Peyer's patch (tissue), 4 donors: ENCODE results near the gene DEUP1. TPM values are rescaled to one million over a fixed set of nuclear protein-coding genes. Genes with fewer than 3 reads are reported as not detected.
"Not testable (repeated sequence)": the region's sequence is repeated elsewhere in the genome, so short reads cannot be mapped to it uniquely, and the experiment has no call there.

Source experiments
- DNase-seq, 3 donors: peaks; one replicate each; pipeline ENCODE4 v3.0.0-alpha.2; 2017 to 2019
- H3K27ac ChIP-seq, 4 donors: fragments of 200-600 bp; sonication (generic); one replicate each; pipeline ENCODE4 v1.5.1; 2016 to 2019
- H3K27me3 ChIP-seq, 2 donors: fragments of 200-600 bp; sonication (generic); one replicate each; pipeline ENCODE4 v1.5.1; 2019
- H3K36me3 ChIP-seq, 3 donors: fragments of 200-600 bp; sonication (generic); one replicate each; pipeline ENCODE4 v1.5.1; 2016 to 2019
- H3K4me1 ChIP-seq, 4 donors: fragments of 200-600 bp; sonication (generic); one replicate each; pipeline ENCODE4 v1.5.1; 2016 to 2019
- H3K4me3 ChIP-seq, 4 donors: fragments of 200-600 bp; sonication (generic); 1 replicate in 3 of 4; 2 replicates in 1 of 4; pipeline ENCODE4 v1.5.1; 2016 to 2019; ENCODE audit warnings: mild to moderate bottlenecking in 1 of 4
- H3K9me3 ChIP-seq, 4 donors: fragments of 200-600 bp; sonication (generic); one replicate each; pipeline ENCODE4 v1.5.1; 2016 to 2019; ENCODE audit warnings: mild to moderate bottlenecking in 1 of 4
- POLR2A ChIP-seq, 2 donors: fragments of 450-650 bp; IDR thresholded peaks; one replicate each; pipeline ENCODE4 v1.5.1; 2017; ENCODE audit warnings: antibody characterized with exemption in 2 of 2, mild to moderate bottlenecking in 2 of 2, moderate library complexity in 2 of 2
- total RNA-seq, 4 donors: library from RNA; depleted of rRNA; stranded (reverse); fragments of >200 nt; gene quantifications; one replicate each; pipeline ENCODE4 v1.1.0, GENCODE V29; 2016
- TF ChIP-seq, protein P1 (sequence below), 6 experiments: fragments of 450-650 bp in 4 of 6; fragments of 200-600 bp in 2 of 6; sonication (generic) in 1 of 6; IDR thresholded peaks; one replicate each; pipeline ENCODE4 v1.5.1; 2017 to 2019; ENCODE audit warnings: antibody characterized with exemption in 6 of 6, mild to moderate bottlenecking in 3 of 6, moderate library complexity in 1 of 6

DEUP1 gene
- total RNA-seq, 4 donors from 2014 or later = not detected

- no peak overlapping the region for H3K4me3 ChIP-seq
- no peaks in the 10 kb centered on the region for H3K36me3 ChIP-seq
- DNase-seq = no peak
- TF ChIP-seq, protein P1, sequence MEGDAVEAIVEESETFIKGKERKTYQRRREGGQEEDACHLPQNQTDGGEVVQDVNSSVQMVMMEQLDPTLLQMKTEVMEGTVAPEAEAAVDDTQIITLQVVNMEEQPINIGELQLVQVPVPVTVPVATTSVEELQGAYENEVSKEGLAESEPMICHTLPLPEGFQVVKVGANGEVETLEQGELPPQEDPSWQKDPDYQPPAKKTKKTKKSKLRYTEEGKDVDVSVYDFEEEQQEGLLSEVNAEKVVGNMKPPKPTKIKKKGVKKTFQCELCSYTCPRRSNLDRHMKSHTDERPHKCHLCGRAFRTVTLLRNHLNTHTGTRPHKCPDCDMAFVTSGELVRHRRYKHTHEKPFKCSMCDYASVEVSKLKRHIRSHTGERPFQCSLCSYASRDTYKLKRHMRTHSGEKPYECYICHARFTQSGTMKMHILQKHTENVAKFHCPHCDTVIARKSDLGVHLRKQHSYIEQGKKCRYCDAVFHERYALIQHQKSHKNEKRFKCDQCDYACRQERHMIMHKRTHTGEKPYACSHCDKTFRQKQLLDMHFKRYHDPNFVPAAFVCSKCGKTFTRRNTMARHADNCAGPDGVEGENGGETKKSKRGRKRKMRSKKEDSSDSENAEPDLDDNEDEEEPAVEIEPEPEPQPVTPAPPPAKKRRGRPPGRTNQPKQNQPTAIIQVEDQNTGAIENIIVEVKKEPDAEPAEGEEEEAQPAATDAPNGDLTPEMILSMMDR (IDR thresholded peaks at IDR 0.05) = no peak
- TF ChIP-seq POLR2A (IDR thresholded peaks at IDR 0.05) = no peak
- H3K27me3 ChIP-seq = no peaks in the 10 kb centered on the region
- H3K9me3 ChIP-seq = no peaks in the 10 kb centered on the region
- H3K4me1 ChIP-seq = no peaks in the 10 kb centered on the region
- no peak overlapping the region for H3K27ac ChIP-seq
Measured at GRCh38 chr11:93432247-93432646, 101.7 kb downstream of the DEUP1 start.

DNA sequence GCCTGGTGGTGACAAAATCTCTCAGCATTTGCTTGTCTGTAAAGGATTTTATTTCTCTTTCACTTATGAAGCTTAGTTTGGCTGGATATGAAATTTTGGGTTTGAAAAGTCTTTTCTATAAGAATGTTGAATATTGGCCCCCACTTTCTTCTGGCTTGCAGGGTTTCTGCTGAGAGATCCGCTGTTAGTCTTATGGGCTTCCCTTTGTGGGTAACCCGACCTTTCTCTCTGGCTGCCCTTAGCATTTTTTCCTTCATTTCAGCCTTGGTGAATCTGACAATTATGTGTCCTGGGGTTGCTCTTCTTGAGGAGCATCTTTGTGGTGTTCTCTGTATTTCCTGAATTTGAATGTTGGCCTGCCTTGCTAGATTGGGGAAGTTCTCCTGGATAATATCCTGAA is 112.7 kb downstream of the DEUP1 start:
- H3K9me3 ChIP-seq, DNase-seq, H3K36me3 ChIP-seq, H3K4me3 ChIP-seq, H3K27ac ChIP-seq, H3K4me1 ChIP-seq, H3K27me3 ChIP-seq: not testable (repeated sequence)

DNA sequence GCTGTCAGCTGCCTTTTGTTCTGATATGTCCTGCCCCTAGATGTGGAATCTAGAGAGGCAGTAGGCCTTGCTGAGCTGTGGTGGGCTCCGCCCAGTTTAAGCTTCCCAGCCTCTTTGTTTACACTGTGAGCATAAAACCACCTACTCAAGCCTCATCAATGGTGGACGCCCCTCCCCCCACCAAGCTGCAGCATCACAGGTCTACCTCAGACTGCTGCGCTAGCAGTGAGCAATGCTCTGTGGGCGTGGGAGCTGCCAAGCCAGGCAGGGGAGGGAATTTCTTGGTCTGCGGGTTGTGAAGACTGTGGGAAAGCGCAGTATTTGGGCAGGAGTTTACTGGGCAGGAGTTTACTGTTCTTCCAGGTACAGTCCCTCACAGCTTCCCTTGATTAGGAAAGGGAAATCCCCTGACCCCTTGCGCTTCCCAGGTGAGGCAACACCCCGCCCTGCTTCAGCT is 114.1 kb downstream of the DEUP1 start:
- H3K27ac ChIP-seq = no peak overlapping the region
- H3K27me3 ChIP-seq = no peaks in the 10 kb centered on the region
- no peaks in the 10 kb centered on the region for H3K9me3 ChIP-seq
- TF ChIP-seq POLR2A (IDR thresholded peaks at IDR 0.05) = no peak
- TF ChIP-seq, protein P1 (IDR thresholded peaks at IDR 0.05) = no peak
- DNase-seq = no peak
- no peaks in the 10 kb centered on the region for H3K4me1 ChIP-seq
- no peaks in the 10 kb centered on the region for H3K36me3 ChIP-seq
- H3K4me3 ChIP-seq = no peak overlapping the region

- Histone ChIP-seq H3K4me1 (no peaks in the 10 kb centered on the region), H3K27ac (no peak overlapping the region), H3K4me3 (no peak overlapping the region), H3K27me3 (no peaks in the 10 kb centered on the region), H3K36me3 (no peaks in the 10 kb centered on the region), H3K9me3 (no peaks in the 10 kb centered on the region)
- TF ChIP-seq, protein P1 (IDR thresholded peaks at IDR 0.05) = no peak
- no peak for TF ChIP-seq POLR2A (IDR thresholded peaks at IDR 0.05)
- no peak for DNase-seq
Measured at GRCh38 chr11:93458286-93458685, 127.7 kb downstream of the DEUP1 start.

DNA sequence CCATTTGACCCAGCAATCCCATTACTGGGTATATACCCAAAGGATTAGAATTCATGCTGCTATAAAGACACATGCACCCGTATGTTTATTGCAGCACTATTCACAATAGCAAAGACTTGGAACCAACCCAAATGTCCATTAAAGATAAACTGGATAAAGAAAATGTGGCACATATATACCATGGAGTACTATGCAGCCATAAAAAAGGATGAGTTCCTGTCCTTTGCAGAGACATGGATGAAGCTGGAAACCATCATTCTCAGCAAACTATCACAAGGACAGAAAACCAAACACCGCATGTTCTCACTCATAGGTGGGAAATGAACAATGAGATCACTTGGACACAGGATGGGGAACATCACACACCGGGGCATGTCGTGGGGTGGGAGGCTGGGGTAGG is 133.1 kb downstream of the DEUP1 start:
- H3K4me3 ChIP-seq, H3K27ac ChIP-seq, H3K27me3 ChIP-seq: not testable (repeated sequence)

GRCh38 chr11:93464927-93465540 is 134.5 kb downstream of the DEUP1 start:
- H3K27ac ChIP-seq = no peak overlapping the region
- H3K36me3 ChIP-seq = no peaks in the 10 kb centered on the region
- no peak overlapping the region for H3K4me3 ChIP-seq
- TF ChIP-seq, protein P1 (IDR thresholded peaks at IDR 0.05) = no peak
- no peak for TF ChIP-seq POLR2A (IDR thresholded peaks at IDR 0.05)
- no peak for DNase-seq
- no peaks in the 10 kb centered on the region for H3K27me3 ChIP-seq
- H3K4me1 ChIP-seq = no peaks in the 10 kb centered on the region
- no peaks in the 10 kb centered on the region for H3K9me3 ChIP-seq

More for the DNA sequence above, 133.1 kb downstream of the DEUP1 start:
- DNase-seq, H3K36me3 ChIP-seq, H3K9me3 ChIP-seq, H3K4me1 ChIP-seq: not testable (repeated sequence)

DNA sequence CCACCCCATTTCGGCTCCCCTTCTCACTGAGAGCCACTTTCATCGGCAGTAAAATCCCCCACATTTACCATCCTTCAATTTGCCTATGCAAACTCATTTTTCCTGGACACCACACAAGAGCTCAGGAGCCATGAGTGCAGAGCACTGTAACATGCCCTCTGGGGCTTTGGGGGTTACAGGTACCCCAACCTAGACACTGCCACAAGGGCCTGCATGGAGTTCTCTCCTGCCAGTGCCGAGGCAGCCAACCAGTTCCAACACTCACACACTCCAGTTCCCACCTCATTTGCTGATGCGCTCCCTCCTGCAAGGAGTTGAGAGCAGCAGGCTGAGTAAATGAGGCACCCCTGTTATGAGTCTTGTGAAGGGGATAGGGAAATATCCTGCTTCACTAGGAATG is 136.5 kb downstream of the DEUP1 start:
- TF ChIP-seq, protein P1 (IDR thresholded peaks at IDR 0.05) = no peak
- no peak for TF ChIP-seq POLR2A (IDR thresholded peaks at IDR 0.05)
- no peaks in the 10 kb centered on the region for H3K4me1 ChIP-seq

More for the DNA sequence above, 136.5 kb downstream of the DEUP1 start:
- H3K4me3 ChIP-seq = no peak overlapping the region
- H3K27ac ChIP-seq = no peak overlapping the region
- no peaks in the 10 kb centered on the region for H3K27me3 ChIP-seq
- no peaks in the 10 kb centered on the region for H3K9me3 ChIP-seq
- H3K36me3 ChIP-seq = no peaks in the 10 kb centered on the region
- DNase-seq = no peak
